ENCODE results near the gene CERS6. TPM values are rescaled to one million over a fixed set of nuclear protein-coding genes. Genes with fewer than 3 reads are reported as not detected.

Gene CERS6
- total RNA-seq, 1 experiment from 2014 or later, result 37.6 TPM

DNA sequence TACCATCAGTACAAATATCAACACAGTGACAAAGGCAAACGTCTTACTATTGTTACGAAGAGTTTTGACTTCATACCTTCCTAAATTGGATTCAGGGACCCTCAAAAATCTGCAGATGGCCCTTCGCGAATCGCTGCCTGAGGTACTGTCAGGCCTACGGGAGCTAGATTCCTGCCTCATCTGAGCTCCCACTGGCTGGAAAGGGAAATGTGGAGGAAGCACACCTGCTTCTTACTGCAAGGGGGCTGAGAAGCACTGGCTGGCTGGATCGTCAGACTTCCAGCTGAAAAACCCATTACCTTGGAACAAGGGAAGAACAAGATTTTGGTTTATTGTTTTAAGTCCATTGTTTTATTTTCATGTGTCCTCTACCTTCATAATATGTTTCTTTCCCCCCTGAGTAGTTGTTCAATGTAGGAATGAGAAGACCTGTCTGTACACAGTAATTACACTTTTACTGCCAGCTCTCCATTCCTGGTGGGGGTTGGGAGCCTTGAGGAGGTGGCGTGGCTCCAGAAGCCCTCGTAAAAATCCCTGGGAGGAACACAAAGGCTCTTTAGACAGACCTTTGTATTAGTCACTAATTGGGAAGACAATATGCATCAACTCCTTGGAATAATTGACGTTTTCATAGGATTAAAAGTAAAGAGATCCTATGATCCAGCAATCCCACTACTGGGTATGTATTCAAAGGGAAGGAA lies 222.2 kb downstream of the CERS6 start:
- H3K27me3 ChIP-seq, result no peaks in the 10 kb centered on the region
- no peaks in the 10 kb centered on the region; the same call in 1 of the 2 replicates for H3K9me3 ChIP-seq (replicated peaks)
- peaks cover 9% of the 10 kb centered on the region for H3K4me1 ChIP-seq
- H3K36me3 ChIP-seq, result no peaks in the 10 kb centered on the region
- peak in 1 of 2 experiments; percentile 47 for DNase-seq
- H3K27ac ChIP-seq, result peak overlapping the region; percentile 34
- no peak overlapping the region for H3K4me3 ChIP-seq

DNA sequence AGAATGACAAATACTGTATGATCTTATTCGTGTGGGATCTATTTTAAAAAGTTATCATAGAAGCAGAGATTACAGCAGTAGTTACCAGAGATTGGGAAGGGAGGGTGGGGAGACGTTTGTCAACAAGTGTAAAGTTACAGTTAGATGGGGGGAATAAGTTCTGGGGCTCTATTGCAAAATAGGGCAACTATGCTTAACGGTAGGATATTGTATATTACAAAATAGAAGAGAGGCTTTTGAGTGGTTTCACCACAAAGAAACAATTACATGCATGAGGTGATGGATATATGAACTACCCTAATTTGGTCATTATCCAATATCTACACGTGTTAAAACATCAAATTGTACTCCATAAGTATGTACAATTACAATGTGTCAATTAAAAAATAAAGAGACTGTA lies 223.0 kb downstream of the CERS6 start:
- H3K27me3 ChIP-seq, result no peaks in the 10 kb centered on the region
- H3K9me3 ChIP-seq (replicated peaks), result no peaks in the 10 kb centered on the region; the same call in 1 of the 2 replicates
- no peak overlapping the region for H3K4me3 ChIP-seq
- no peak for DNase-seq
- H3K27ac ChIP-seq, result no peak overlapping the region
- H3K4me1 ChIP-seq, result peaks cover 9% of the 10 kb centered on the region
- H3K36me3 ChIP-seq, result no peaks in the 10 kb centered on the region

DNA sequence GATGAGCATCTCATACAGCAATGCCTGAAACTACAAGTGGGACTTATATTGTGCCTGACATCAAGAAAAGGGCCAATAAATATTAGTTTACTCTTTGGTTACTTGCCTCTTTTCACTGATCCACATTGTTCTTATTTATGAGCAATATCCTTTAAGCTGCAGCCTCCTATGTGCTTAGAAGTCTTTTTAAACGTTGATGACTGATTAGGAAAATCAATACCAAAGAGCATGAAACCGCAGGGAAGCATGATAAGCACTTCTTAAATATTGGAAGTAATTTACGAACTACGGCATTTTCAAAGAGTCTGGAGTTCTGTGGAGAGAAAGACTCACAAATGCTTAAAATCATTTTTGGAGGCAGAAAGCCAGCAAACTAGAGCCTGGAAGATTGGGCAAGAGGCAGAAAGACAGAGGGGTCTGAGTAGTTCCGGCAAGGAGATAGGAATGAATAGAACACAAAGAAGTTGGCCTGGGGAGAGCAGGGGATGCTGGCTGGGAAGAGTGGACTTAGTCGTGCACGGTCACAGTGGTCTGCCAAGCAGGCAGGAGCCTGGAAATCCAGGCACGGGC lies 223.8 kb downstream of the CERS6 start:
- H3K9me3 ChIP-seq (replicated peaks), result no peaks in the 10 kb centered on the region; the same call in 1 of the 2 replicates
- H3K27ac ChIP-seq, result no peak overlapping the region
- DNase-seq, result no peak
- peaks cover 9% of the 10 kb centered on the region for H3K4me1 ChIP-seq
- no peaks in the 10 kb centered on the region for H3K27me3 ChIP-seq
- no peak overlapping the region for H3K4me3 ChIP-seq
- H3K36me3 ChIP-seq, result no peaks in the 10 kb centered on the region

DNA sequence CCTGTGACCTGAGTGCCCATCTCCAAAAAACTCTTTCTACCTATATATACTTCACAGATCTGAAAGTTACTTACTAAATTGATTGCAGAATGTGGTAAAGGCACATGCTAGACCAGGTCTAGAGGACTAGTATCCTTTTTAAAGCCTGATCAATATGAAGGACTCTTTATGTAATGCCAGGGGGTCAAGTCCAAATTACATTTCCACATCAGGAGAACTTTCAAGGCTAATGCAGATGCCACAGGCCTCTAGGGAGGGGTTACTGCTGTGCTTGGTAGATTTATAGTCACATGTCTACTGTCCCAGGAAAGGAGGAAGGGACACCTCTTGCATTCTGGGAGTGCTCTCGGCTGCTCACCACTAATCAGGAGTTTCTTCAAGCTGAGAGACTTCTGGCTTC lies 227.9 kb downstream of the CERS6 start:
- Histone ChIP-seq H3K27ac (no peak overlapping the region), H3K4me1 (no peaks in the 10 kb centered on the region), H3K36me3 (no peaks in the 10 kb centered on the region), H3K9me3 (replicated peaks) (no peaks in the 10 kb centered on the region; the same call in 1 of the 2 replicates), H3K27me3 (no peaks in the 10 kb centered on the region), H3K4me3 (no peak overlapping the region)
- DNase-seq, result no peak

DNA sequence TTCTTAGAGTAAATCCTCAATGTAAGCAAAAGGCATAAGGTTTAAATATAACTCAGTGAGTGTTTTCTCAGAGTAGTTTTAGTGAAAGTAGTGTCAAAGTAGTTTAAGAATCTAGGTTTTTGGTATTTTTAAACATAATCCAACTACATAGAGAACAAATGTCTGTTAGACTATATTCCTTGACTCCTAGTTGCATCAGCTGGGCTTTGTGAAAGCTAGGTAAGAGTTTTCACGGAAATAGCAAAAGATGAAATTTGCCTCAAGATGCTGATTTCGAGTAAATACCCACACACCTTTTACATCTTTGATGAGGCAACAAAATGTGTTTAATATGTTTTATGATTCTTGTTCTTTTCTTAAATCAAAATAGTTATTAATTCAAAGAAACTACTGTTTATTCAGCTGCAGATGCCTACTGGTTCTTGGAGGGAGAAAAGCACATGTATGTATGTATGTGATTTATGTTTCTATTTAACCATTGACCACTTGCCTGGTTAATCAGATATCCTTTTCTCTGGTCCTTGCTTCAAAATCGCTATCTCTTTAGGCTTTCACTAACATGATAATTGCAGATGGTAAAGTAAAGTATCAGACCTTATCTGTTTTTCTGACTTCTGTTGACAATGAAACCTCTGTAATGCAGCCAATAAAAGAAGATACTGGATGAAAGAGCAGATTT lies 229.0 kb downstream of the CERS6 start:
- Histone ChIP-seq H3K36me3 (no peaks in the 10 kb centered on the region), H3K4me1 (no peaks in the 10 kb centered on the region), H3K27ac (no peak overlapping the region), H3K27me3 (no peaks in the 10 kb centered on the region), H3K4me3 (no peak overlapping the region), H3K9me3 (replicated peaks) (no peaks in the 10 kb centered on the region; the same call in 1 of the 2 replicates)
- no peak for DNase-seq

DNA sequence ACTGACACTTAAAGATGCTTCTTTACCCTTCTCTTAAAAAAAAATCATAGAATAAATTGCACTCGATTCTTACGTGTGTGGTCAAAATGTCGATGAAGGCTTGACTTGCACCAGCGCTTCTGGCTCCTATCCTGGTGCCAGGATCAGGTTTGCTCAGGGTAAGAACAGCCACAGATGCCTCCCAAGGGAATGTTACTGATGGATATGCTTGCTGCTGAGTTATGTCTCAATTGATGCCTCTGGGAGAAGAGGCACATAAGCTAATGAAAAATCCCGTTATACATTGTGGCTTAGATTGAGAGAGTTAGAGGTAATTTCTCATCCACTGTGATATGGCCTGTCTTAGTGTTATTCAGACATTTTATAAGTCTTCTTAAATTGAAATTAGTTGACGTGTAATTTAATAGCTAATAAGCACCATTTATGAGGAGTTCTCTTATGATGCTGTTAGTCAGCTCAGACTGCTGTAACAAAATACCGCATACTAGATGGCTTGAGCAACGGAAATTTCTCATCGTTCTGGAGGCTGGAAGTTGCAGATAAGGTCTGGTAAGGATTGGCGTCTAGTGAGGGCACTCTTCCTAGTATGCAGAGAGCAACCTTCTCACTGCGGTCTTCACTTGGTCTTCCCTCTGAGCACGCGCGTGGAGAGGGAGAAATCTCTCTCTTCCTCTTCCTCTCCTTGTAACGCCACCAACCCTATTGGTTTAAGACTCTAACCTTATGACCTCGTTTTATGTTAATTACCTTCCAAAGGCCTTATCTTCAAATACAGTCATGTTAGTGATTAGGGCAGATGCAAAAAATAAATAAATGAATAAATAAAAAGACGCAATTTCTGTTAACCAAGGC lies 229.8 kb downstream of the CERS6 start:
- H3K4me1 ChIP-seq, result no peaks in the 10 kb centered on the region
- no peaks in the 10 kb centered on the region for H3K27me3 ChIP-seq
- H3K9me3 ChIP-seq (replicated peaks), result no peaks in the 10 kb centered on the region; the same call in 1 of the 2 replicates
- H3K27ac ChIP-seq, result no peak overlapping the region
- no peak for DNase-seq
- H3K4me3 ChIP-seq, result no peak overlapping the region
- no peaks in the 10 kb centered on the region for H3K36me3 ChIP-seq

DNA sequence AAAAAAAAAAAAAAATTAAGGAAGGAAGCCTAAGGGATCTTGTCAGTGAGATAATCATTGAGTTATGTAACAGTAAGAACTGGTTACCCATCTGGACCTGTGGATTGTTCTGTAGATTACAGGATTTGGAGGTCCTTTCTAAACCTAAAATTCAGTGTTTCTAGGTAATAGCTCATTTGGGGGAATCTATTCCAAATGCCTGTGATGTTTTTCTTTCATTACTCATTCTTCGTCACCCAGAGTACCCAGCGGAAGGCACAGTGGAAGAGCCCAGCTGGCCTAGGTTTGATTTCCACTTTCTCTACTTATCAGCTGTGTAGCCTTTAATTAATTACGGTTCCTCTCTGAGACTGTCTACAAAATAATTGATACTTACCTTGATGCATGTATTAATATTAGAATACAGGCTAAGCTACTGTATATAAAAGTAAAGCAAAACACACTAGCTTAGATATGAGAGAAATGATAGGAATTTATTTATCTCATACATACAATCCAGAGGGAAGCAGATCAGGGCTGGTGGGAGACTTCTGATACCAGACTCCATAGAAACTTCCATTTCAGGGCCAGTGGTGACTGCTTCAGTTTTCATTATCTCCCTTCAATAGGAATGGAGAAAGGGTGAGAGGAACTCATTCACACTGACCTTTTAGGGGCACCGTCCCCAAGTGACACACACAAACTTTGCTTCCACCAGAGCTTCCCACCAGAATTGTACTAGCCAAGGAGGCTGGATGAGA lies 230.6 kb downstream of the CERS6 start:
- no peak overlapping the region for H3K4me3 ChIP-seq
- no peaks in the 10 kb centered on the region for H3K9me3 ChIP-seq (replicated peaks)
- H3K36me3 ChIP-seq, result no peaks in the 10 kb centered on the region
- no peak for DNase-seq
- no peaks in the 10 kb centered on the region for H3K27me3 ChIP-seq
- H3K4me1 ChIP-seq, result no peaks in the 10 kb centered on the region
- H3K27ac ChIP-seq, result no peak overlapping the region

DNA sequence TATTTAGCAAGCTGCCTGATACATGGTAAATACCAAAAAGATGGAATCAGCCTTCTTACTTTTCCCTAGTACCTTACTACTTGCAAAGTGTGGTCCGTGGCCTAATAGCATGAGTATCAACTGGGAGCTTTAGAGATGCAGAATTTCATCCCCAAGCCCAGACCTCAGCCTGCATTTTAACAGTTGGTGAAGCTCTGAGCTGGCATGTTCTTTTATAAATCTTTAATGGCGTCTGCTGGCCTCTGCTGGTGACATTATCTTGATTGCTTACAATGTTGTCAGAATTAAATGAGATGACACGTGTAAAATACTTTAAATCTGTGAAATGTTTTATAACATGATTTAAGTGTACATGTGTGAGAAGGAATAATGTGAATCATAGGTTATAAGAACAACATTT lies 231.2 kb downstream of the CERS6 start:
- no peak overlapping the region for H3K4me3 ChIP-seq
- H3K36me3 ChIP-seq, result no peaks in the 10 kb centered on the region
- H3K4me1 ChIP-seq, result no peaks in the 10 kb centered on the region
- H3K9me3 ChIP-seq (replicated peaks), result no peaks in the 10 kb centered on the region
- no peaks in the 10 kb centered on the region for H3K27me3 ChIP-seq
- DNase-seq, result peak in 1 of 2 experiments; percentile 12
- H3K27ac ChIP-seq, result no peak overlapping the region

DNA sequence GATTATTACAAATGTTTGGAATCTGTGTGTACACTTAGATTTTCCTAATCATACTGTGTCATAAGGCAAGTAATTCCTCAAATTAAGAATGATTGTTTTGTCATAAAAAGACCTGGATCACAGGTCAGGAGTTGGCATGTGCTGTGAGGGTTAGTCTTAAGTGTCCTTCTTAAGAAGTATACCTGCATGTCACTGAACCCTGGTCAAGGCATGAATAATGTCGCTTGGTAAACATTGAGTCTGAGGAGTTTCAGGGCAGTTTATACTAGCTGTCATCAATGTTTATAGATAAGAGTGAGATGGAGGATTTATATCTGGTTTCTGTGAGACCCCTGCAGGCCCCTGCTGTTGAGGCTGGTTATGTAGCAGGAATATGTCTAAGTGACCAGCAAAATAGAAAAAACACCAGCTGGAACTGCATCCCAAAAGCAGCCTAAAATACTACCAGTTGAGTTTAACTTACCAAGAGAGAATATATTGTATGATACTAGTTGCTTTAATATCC lies 234.4 kb downstream of the CERS6 start:
- H3K9me3 ChIP-seq (replicated peaks), result no peaks in the 10 kb centered on the region
- H3K36me3 ChIP-seq, result no peaks in the 10 kb centered on the region
- H3K27me3 ChIP-seq, result no peaks in the 10 kb centered on the region
- no peak overlapping the region for H3K4me3 ChIP-seq
- H3K4me1 ChIP-seq, result no peaks in the 10 kb centered on the region
- DNase-seq, result no peak
- H3K27ac ChIP-seq, result no peak overlapping the region

DNA sequence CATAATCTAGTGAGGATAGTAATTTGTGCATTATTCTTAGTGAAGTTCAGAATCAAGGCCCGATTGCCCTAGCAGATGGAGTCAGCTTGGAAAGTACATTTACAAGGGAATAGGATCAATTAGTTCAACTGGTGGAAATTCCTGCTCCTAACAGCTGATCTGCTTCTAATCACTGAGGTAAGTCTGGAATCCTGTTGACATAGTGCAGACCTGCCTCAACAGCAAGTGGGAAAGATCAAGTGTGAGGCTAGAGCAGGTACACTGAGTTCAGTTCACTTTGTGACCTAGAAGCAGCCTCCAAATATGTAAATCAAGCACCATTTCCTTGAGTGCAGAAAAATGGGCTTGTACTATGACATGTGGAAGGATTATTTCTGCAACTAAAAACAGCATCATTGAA lies 235.1 kb downstream of the CERS6 start:
- Histone ChIP-seq H3K27ac (no peak overlapping the region), H3K4me1 (no peaks in the 10 kb centered on the region), H3K27me3 (no peaks in the 10 kb centered on the region), H3K9me3 (replicated peaks) (no peaks in the 10 kb centered on the region), H3K4me3 (no peak overlapping the region), H3K36me3 (0 out of 2 replicates have a peak, but pooled peaks cover 2% of the 10 kb centered on the region)
- no peak for DNase-seq

DNA sequence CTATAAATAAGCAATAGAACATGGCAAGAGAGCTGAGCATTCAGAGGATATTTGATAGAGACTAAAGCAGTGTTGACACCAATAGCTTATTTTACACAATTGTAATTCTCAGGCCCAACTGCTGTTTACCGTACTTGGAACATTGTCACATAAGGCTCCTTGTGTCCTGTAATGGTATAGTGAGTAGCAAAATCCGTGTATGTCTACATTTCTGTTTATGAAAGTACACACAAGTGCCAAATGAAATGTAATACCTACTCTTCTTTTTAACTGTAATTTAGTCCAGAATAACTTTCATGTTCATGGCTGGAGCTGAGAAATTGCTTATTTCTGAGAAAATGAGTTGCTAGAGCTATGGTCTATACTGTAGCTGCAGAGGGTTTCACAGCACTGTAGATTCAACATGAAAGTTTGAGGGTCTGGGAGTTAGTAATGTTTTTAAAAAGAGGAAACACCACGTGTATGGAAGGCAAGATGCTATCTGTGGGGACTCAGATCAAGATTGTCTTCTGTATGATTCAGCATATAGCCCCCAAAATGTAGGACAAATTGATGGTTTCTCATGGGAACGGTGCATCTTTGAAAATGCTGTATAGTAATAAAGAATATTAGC lies 236.2 kb downstream of the CERS6 start:
- no peaks in the 10 kb centered on the region for H3K4me1 ChIP-seq
- no peak overlapping the region for H3K4me3 ChIP-seq
- H3K27ac ChIP-seq, result no peak overlapping the region
- no peak for DNase-seq
- H3K9me3 ChIP-seq (replicated peaks), result no peaks in the 10 kb centered on the region
- H3K36me3 ChIP-seq, result 0 out of 2 replicates have a peak, but pooled peaks cover 2% of the 10 kb centered on the region
- no peaks in the 10 kb centered on the region for H3K27me3 ChIP-seq

DNA sequence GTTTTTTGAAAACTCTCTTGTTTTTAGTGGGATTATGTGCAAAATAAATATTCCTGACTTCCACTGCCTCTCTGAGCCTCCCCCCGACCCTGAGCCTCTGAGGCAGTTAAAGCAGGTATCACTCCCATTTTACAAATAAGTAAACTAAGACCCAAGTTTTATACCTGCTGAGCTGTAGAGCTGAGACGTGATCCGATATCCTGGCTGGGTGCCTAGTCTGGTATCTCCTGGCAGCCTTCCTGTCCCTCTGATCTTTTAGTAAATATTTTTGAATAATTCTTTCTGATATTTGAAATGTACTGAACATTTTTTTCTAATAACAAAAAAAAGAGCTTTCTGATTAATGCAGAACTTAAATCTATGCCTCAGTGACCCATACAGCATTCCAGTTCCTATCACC lies 238.1 kb downstream of the CERS6 start:
- DNase-seq, result no peak
- Histone ChIP-seq H3K27me3 (no peaks in the 10 kb centered on the region), H3K36me3 (0 out of 2 replicates have a peak, but pooled peaks cover 5% of the 10 kb centered on the region), H3K4me3 (no peak overlapping the region), H3K27ac (no peak overlapping the region), H3K9me3 (replicated peaks) (no peaks in the 10 kb centered on the region), H3K4me1 (no peaks in the 10 kb centered on the region)

DNA sequence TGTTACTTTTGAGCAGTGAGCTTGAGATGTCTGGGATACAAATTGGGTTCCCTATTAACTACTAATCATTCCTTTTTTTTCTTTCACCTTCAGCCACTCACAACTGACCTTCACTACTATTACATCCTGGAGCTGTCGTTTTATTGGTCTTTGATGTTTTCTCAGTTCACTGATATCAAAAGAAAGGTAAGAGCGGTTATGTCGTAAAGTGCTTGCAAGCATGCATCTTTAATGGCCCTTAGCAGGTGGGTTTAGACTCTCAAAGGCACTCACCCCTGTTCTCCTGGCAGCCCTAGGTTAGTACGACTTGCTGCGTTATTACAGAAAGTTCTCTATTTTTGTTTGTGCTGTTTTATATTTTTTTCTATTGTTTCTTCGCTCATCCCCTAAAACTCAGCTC lies 238.8 kb downstream of the CERS6 start:
- no peaks in the 10 kb centered on the region for H3K9me3 ChIP-seq (replicated peaks)
- H3K4me3 ChIP-seq, result no peak overlapping the region
- 0 out of 2 replicates have a peak, but pooled peaks cover 5% of the 10 kb centered on the region for H3K36me3 ChIP-seq
- H3K27ac ChIP-seq, result no peak overlapping the region
- no peak for DNase-seq
- no peaks in the 10 kb centered on the region for H3K27me3 ChIP-seq
- H3K4me1 ChIP-seq, result no peaks in the 10 kb centered on the region

Measured in SJCRH30 (cell line).